H1 (cell line): ENCODE results near the gene IDUA. TPM values are rescaled to one million over a fixed set of nuclear protein-coding genes. Genes with fewer than 3 reads are reported as not detected.

Experiments
- CTCF ChIA-PET: fragments of 300-600 bp; sonication (Branson Sonifier 250); formaldehyde crosslinking; loops from one replicate; lab custom pipeline; 2021; ENCODE audit not compliant: partially characterized antibody; lab: Charles Lee
- POLR2A ChIA-PET: fragments of 300-600 bp; sonication (Branson Sonifier 250); formaldehyde crosslinking; loops from one replicate; lab custom pipeline; 2021; ENCODE audit warnings: inconsistent platforms; ENCODE audit not compliant: partially characterized antibody; lab: Charles Lee
- DNase-seq, 2 experiments: peaks; one replicate each; pipeline versions ENCODE4 v3.0.0 to v3.0.0-alpha.2; 2010 to 2022; ENCODE audit warnings: low spot score in 2 of 2, low read depth in 1 of 2, mixed read lengths in 1 of 2
- FAIRE-seq: peaks from 2 replicates; lab custom pipeline; 2011; peaks lifted over from hg19 to GRCh38; lab: Jason Lieb, UNC
- H2AFZ ChIP-seq: 2 replicates; pipeline ENCODE4 v1.8.1; 2012; ENCODE audit warnings: low read length, inconsistent platforms
- H2AK5ac ChIP-seq: 2 replicates; pipeline ENCODE4 v1.6.1; 2013; ENCODE audit warnings: low read depth, low read length
- H2BK120ac ChIP-seq: replicated peaks from 2 replicates; pipeline ENCODE3; 2013; ENCODE audit warnings: low read depth, low read length, inconsistent platforms
- H2BK12ac ChIP-seq: 2 replicates; pipeline ENCODE4 v1.6.1; 2013; ENCODE audit warnings: low read depth, low read length
- H2BK15ac ChIP-seq: 2 replicates; pipeline ENCODE4 v1.6.1; 2013; ENCODE audit warnings: low read length
- H2BK20ac ChIP-seq: 2 replicates; pipeline ENCODE4 v1.6.1; 2013; ENCODE audit warnings: low read length
- H2BK5ac ChIP-seq: 2 replicates; pipeline ENCODE4 v1.6.1; 2013; ENCODE audit warnings: low read depth, low read length
- H3K14ac ChIP-seq: 2 replicates; pipeline ENCODE4 v1.6.1; 2013; ENCODE audit warnings: inconsistent platforms; ENCODE audit not compliant: insufficient read length
- H3K18ac ChIP-seq: 2 replicates; pipeline ENCODE4 v1.6.1; 2013; ENCODE audit warnings: low read length; ENCODE audit errors: extremely low read depth
- H3K23ac ChIP-seq: 2 replicates; pipeline ENCODE4 v1.6.1; 2013; ENCODE audit warnings: inconsistent platforms; ENCODE audit not compliant: insufficient read length
- H3K23me2 ChIP-seq: 2 replicates; pipeline ENCODE4 v1.6.1; 2013; ENCODE audit warnings: low read depth, low read length
- H3K27ac ChIP-seq: 2 replicates; pipeline ENCODE4 v1.6.1; 2011; ENCODE audit warnings: low read depth, low read length, inconsistent platforms
- H3K27me3 ChIP-seq, 4 experiments: replicated peaks in 1 of 4; 1 replicate in 1 of 4; 2 replicates in 3 of 4; pipeline versions ENCODE4 v1.6.1 to v1.8.1; 2011 to 2013; ENCODE audit warnings: low read length in 3 of 4, mild to moderate bottlenecking in 3 of 4, inconsistent platforms in 2 of 4, mixed read lengths in 2 of 4, moderate library complexity in 1 of 4; ENCODE audit not compliant: control insufficient read depth in 3 of 4, insufficient read depth in 3 of 4; ENCODE audit errors: extremely low read depth in 1 of 4
- H3K36me3 ChIP-seq, 4 experiments: 2 replicates each; pipeline versions ENCODE4 v1.6.1 to v1.8.1; 2011 to 2013; ENCODE audit warnings: mild to moderate bottlenecking in 4 of 4, low read length in 3 of 4, moderate library complexity in 2 of 4, control low read depth in 1 of 4, inconsistent platforms in 1 of 4; ENCODE audit not compliant: insufficient read depth in 4 of 4, control insufficient read depth in 2 of 4
- H3K4ac ChIP-seq: replicated peaks from 2 replicates; pipeline ENCODE3; 2013; ENCODE audit warnings: low read length, low read depth, mixed read lengths, inconsistent platforms; ENCODE audit not compliant: insufficient read length
- H3K4me1 ChIP-seq, 4 experiments: replicated peaks in 1 of 4; 1 replicate in 1 of 4; 2 replicates in 3 of 4; pipeline versions ENCODE4 v1.6.1 to v1.8.1; 2011 to 2013; ENCODE audit warnings: low read length in 3 of 4, inconsistent platforms in 2 of 4, mixed read lengths in 1 of 4; ENCODE audit not compliant: insufficient read depth in 4 of 4, control insufficient read depth in 3 of 4
- H3K4me2 ChIP-seq, 2 experiments: 2 replicates each; pipeline versions ENCODE4 v1.6.1 to v1.8.1; 2011 to 2013; ENCODE audit warnings: low read depth in 2 of 2, low read length in 2 of 2, control low read depth in 1 of 2, inconsistent platforms in 1 of 2, mild to moderate bottlenecking in 1 of 2; ENCODE audit not compliant: insufficient read depth in 1 of 2
- H3K4me3 ChIP-seq, 4 experiments: fragments of 200-600, 300-600 bp in 1 of 4; sonication (generic), shearing (Covaris generic), sonication (Bioruptor Twin) in 1 of 4; 2 replicates each; pipeline versions ENCODE4 v1.5.1 to v1.8.1; 2011 to 2016; ENCODE audit warnings: low read length in 4 of 4, low read depth in 3 of 4, control low read depth in 2 of 4, inconsistent platforms in 2 of 4, mild to moderate bottlenecking in 2 of 4, mixed read lengths in 1 of 4, moderate library complexity in 1 of 4; ENCODE audit not compliant: insufficient read depth in 2 of 4; ENCODE audit errors: extremely low read depth in 1 of 4
- H3K56ac ChIP-seq: replicated peaks from 2 replicates; pipeline ENCODE3; 2013; ENCODE audit warnings: low read depth, mild to moderate bottlenecking, mixed read lengths, low read length, inconsistent platforms; ENCODE audit not compliant: insufficient read length
- H3K79me1 ChIP-seq: 2 replicates; pipeline ENCODE4 v1.6.1; 2013; ENCODE audit warnings: low read depth, low read length, control low read depth
- H3K79me2 ChIP-seq, 2 experiments: 2 replicates each; pipeline versions ENCODE4 v1.6.1 to v1.8.1; 2012 to 2013; ENCODE audit warnings: low read length in 2 of 2, mild to moderate bottlenecking in 2 of 2, inconsistent platforms in 1 of 2; ENCODE audit not compliant: insufficient read depth in 2 of 2, control insufficient read depth in 1 of 2
- H3K9ac ChIP-seq, 4 experiments: replicated peaks in 1 of 4; 1 replicate in 1 of 4; 2 replicates in 3 of 4; pipeline versions ENCODE4 v1.6.1 to v1.8.1; 2011 to 2013; ENCODE audit warnings: low read depth in 3 of 4, low read length in 3 of 4, control low read depth in 2 of 4, mild to moderate bottlenecking in 2 of 4, moderate library complexity in 2 of 4, inconsistent platforms in 1 of 4; ENCODE audit errors: extremely low read depth in 1 of 4
- H3K9me3 ChIP-seq, 2 experiments: 2 replicates each; pipeline versions ENCODE4 v1.6.1 to v1.8.1; 2012 to 2013; ENCODE audit warnings: mild to moderate bottlenecking in 2 of 2, moderate library complexity in 2 of 2, control low read depth in 1 of 2, inconsistent platforms in 1 of 2, low read depth in 1 of 2, low read length in 1 of 2, mixed read lengths in 1 of 2; ENCODE audit not compliant: insufficient read depth in 2 of 2
- H4K20me1 ChIP-seq, 2 experiments: replicated peaks in 1 of 2; 2 replicates each; pipeline versions ENCODE3 to v1.8.1; 2011 to 2013; ENCODE audit warnings: inconsistent platforms in 2 of 2, low read length in 2 of 2, mild to moderate bottlenecking in 1 of 2; ENCODE audit not compliant: insufficient read depth in 2 of 2, control insufficient read depth in 1 of 2
- H4K5ac ChIP-seq: 2 replicates; pipeline ENCODE4 v1.6.1; 2013; ENCODE audit warnings: low read length, low read depth, mixed read lengths, inconsistent platforms; ENCODE audit not compliant: insufficient read length
- H4K8ac ChIP-seq: 2 replicates; pipeline ENCODE4 v1.8.0; 2013; ENCODE audit warnings: mild to moderate bottlenecking, moderate library complexity, low read length, inconsistent platforms; ENCODE audit not compliant: insufficient read depth; ENCODE audit errors: extremely low read depth
- H4K91ac ChIP-seq: replicated peaks from 2 replicates; pipeline ENCODE3; 2013; ENCODE audit warnings: low read length, mixed read lengths, inconsistent platforms; ENCODE audit not compliant: insufficient read length
- BACH1 ChIP-seq: IDR thresholded peaks from 2 replicates; pipeline ENCODE4 v1.6.1; 2012; ENCODE audit warnings: low read length, improper control_type of control experiment
- CHD2 ChIP-seq: IDR thresholded peaks from 2 replicates; pipeline ENCODE4 v1.6.1; 2012; ENCODE audit warnings: low read length, improper control_type of control experiment
- E2F6 ChIP-seq: IDR thresholded peaks from 2 replicates; pipeline ENCODE4 v1.6.1; 2012; ENCODE audit warnings: inconsistent platforms
- NANOG ChIP-seq: IDR thresholded peaks from 2 replicates; pipeline ENCODE4 v1.6.1; 2011; ENCODE audit warnings: low read length, low read depth, mild to moderate bottlenecking, inconsistent platforms; ENCODE audit not compliant: insufficient read depth, poor library complexity, severe bottlenecking
- NRF1 ChIP-seq: IDR thresholded peaks from 2 replicates; pipeline ENCODE4 v1.6.1; 2011; ENCODE audit warnings: mild to moderate bottlenecking, low read depth, low read length, improper control_type of control experiment
- RBBP5 ChIP-seq: IDR thresholded peaks from 2 replicates; pipeline ENCODE4 v1.7.1; 2012; ENCODE audit warnings: low read depth, mild to moderate bottlenecking, inconsistent platforms, low read length, moderate library complexity, borderline replicate concordance
- RXRA ChIP-seq: IDR thresholded peaks from 2 replicates; pipeline ENCODE4 v1.6.1; 2011; ENCODE audit warnings: low read depth, mild to moderate bottlenecking, low read length, moderate library complexity; ENCODE audit not compliant: insufficient read depth
- SP1 ChIP-seq: IDR thresholded peaks from 2 replicates; pipeline ENCODE4 v1.6.1; 2011; ENCODE audit warnings: low read depth, low read length
- SP4 ChIP-seq: IDR thresholded peaks from 2 replicates; pipeline ENCODE4 v1.6.1; 2012; ENCODE audit warnings: low read length, inconsistent platforms
- SRF ChIP-seq: IDR thresholded peaks from 2 replicates; pipeline ENCODE4 v1.6.1; 2011; ENCODE audit warnings: mild to moderate bottlenecking, low read depth, low read length, moderate library complexity
- SUZ12 ChIP-seq: fragments of 200-600 bp; sonication (generic); IDR thresholded peaks from 2 replicates; pipeline ENCODE4 v1.6.1; 2012; ENCODE audit warnings: mild to moderate bottlenecking, inconsistent platforms, low read length, moderate library complexity, mixed read lengths
- TBP ChIP-seq: IDR thresholded peaks from 2 replicates; pipeline ENCODE4 v1.6.1; 2011; ENCODE audit warnings: low read depth, low read length, improper control_type of control experiment
- TEAD4 ChIP-seq: IDR thresholded peaks from 2 replicates; pipeline ENCODE4 v1.6.1; 2012; ENCODE audit warnings: low read depth, low read length, inconsistent platforms, mixed read lengths
- WGBS, 2 experiments: shearing (Covaris generic) in 1 of 2; methylation state at CpG; one replicate each; pipeline versions ENCODE4 v1.1.6 to v1.1.7; 2013 to 2015; ENCODE audit warnings: low lambda C conversion rate in 2 of 2, mixed read lengths in 2 of 2, inconsistent platforms in 1 of 2, low coverage in 1 of 2, missing lambda C conversion rate in 1 of 2; ENCODE audit not compliant: insufficient replicate concordance in 2 of 2, insufficient coverage in 1 of 2, insufficient read length in 1 of 2; ENCODE audit errors: extremely low coverage in 1 of 2, missing lambda C conversion rate in 1 of 2; 5-methylcytosine and 5-hydroxymethylcytosine counted together
- polyA plus RNA-seq, 7 experiments: library from polyadenylated mRNA; depleted of rRNA in 3 of 7; stranded (reverse) in 5 of 7; unstranded in 2 of 7; fragments of >200 nt in 5 of 7; fragments of 200-250 nt in 2 of 7; gene quantifications; 1 replicate in 5 of 7; 2 replicates in 1 of 7; 4 replicates in 1 of 7; pipeline versions ENCODE4 v1.2.1 to v1.2.3, GENCODE V29; 2011 to 2013; ENCODE audit warnings: missing spikeins in 2 of 7, mixed read lengths in 2 of 7
- total RNA-seq: library from RNA; stranded (reverse); fragmentation: NEBNext Ultra II Directional; extraction: Animal tissue kit (Norgen Biotek cat#: 25700); gene quantifications from 2 replicates; pipeline ENCODE4 v1.2.1, GENCODE V29; 2021

The IDUA gene
- total and polyA plus RNA-seq, 2 of the 8 experiments (the other 6 are each of a cell fraction or from before 2014, with no cell fraction given) = 2.8 to 4.8 TPM

DNA sequence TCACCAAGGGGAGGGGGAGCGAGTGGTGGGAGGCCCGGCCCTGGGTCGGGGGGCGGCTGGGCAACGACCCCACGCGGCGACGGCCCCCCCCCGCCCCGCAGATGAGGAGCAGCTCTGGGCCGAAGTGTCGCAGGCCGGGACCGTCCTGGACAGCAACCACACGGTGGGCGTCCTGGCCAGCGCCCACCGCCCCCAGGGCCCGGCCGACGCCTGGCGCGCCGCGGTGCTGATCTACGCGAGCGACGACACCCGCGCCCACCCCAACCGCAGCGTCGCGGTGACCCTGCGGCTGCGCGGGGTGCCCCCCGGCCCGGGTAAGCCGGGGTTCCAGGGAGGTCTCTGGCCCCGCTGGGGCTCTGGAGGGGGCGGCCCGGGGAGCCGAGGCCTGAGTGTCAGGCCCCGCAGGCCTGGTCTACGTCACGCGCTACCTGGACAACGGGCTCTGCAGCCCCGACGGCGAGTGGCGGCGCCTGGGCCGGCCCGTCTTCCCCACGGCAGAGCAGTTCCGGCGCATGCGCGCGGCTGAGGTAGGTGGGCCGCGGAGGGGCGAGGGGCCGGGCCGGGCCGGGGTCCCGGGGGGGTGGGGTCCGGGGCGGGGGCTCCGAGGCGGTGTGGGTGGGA is 15.9 kb downstream of the IDUA start:
- no peaks in the 10 kb centered on the region for H3K36me3 ChIP-seq
- H3K56ac ChIP-seq = no peak overlapping the region
- H3K18ac ChIP-seq = no peak overlapping the region; the same call in 1 of the 2 replicates
- no peak overlapping the region for H3K9ac ChIP-seq
- no peak overlapping the region for H3K14ac ChIP-seq
- no peak overlapping the region for H4K91ac ChIP-seq
- H2BK15ac ChIP-seq = no peak overlapping the region
- H2BK120ac ChIP-seq = no peak overlapping the region
- H2BK20ac ChIP-seq = no peak overlapping the region
- no peak overlapping the region for H4K5ac ChIP-seq
- H2BK5ac ChIP-seq = no peak overlapping the region
- H3K79me2 ChIP-seq = no peaks in the 10 kb centered on the region
- no peak overlapping the region for H3K23ac ChIP-seq
- H3K27me3 ChIP-seq = peaks cover 49 to 89% (median 84%) of the 10 kb centered on the region in 4 experiments
- H3K27ac ChIP-seq = no peak overlapping the region
- H3K9me3 ChIP-seq = no peaks in the 10 kb centered on the region
- H4K8ac ChIP-seq = no peak overlapping the region
- H4K20me1 ChIP-seq = peaks cover 2 to 18% of the 10 kb centered on the region in 2 experiments
- DNase-seq (no peak), FAIRE-seq (no peak)
- no peaks in the 10 kb centered on the region for H3K79me1 ChIP-seq
- peak overlapping the region; percentile 61 to 76 for H3K4me2 ChIP-seq
- no peak overlapping the region; the same call in 1 of the 2 replicates for H2AFZ ChIP-seq
- POLR2A ChIA-PET = interaction anchor here (1.3 kb wide), 1 partner anchor 31 kb away, joined by 3 read pairs; no protein-coding TSS in a partner anchor
- H2AK5ac ChIP-seq = no peak overlapping the region
- H3K4me3 ChIP-seq = peak overlapping the region; percentile 9 to 60 (median 32)
- H2BK12ac ChIP-seq = no peak overlapping the region
- CTCF ChIA-PET = interaction anchor here (1.9 kb wide), 1 partner anchor 16 kb away, joined by 5 read pairs; the partner anchor contains the start of gene IDUA
- H3K4ac ChIP-seq = no peak overlapping the region
- H3K4me1 ChIP-seq = peaks cover 0 to 4% (median 3%) of the 10 kb centered on the region in 4 experiments; a peak in 5 of 7 replicates
- peaks cover 12% of the 10 kb centered on the region; the same call in 1 of the 2 replicates for H3K23me2 ChIP-seq
- WGBS, 2 experiments = 4% methylated on average over 25 of the region's 75 CpGs; no CpG with 5 or more reads in 1 of the 2 experiments
- no peak for TF ChIP-seq SUZ12
- peak; percentile 48 for TF ChIP-seq NRF1
- TF ChIP-seq E2F6 = no peak
- no peak for TF ChIP-seq CHD2
- no peak for TF ChIP-seq SP1
- TF ChIP-seq NANOG = no peak
- no peak for TF ChIP-seq SRF
- no peak for TF ChIP-seq RBBP5
- TF ChIP-seq TBP = no peak
- no peak for TF ChIP-seq RXRA
- no peak for TF ChIP-seq SP4
- no peak for TF ChIP-seq BACH1
- TF ChIP-seq TEAD4 = no peak
